Activated T-cell treated with anti-CD3 and anti-CD28 coated beads for 24 hours (primary cell): ENCODE measurements around the gene CPB2.

ENCODE experiments used
- DNase-seq: peaks from one replicate; pipeline ENCODE4 v3.0.0-alpha.2; 2020; ENCODE audit warnings: low read depth

The CPB2 gene

DNA sequence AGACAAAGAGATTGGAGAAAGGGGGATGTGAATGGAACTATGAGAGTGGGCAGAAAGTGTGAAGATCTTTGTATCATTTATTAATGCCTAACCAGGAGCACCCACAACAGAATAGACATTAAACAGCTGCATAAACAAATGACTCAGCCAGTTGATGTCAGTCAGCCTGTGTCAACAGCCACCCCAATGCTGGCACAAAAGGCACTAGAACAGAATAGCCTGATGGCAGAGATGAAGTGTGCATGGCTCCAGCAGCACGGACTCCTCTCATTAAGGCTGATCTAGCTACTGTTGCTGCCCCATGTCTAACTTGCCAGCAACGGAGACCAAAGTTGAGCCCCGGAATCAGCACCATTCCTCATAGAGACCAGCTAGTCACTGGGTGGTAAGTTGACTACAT is 7.8 kb downstream of the CPB2 start:
- DNase-seq: no peak

DNA sequence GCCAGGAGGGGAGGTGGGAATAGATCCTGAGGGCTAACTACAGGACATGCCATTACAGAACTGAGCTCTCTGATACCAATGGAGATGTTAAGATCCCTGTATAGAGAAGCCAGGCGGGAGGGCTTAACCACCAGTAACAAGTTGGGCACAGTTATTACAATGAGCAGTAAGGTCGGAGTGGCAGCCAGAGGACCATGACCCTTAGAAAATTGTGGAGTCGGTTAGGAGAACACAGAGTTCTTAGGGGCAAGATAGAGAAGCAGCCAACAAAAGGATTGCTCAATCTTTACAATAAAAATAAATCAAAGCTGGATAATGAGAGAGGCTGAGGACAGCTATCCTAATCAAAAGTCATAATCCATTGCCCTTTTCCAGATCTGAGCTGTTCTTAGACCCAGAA is 10.4 kb downstream of the CPB2 start:
- no peak for DNase-seq

DNA sequence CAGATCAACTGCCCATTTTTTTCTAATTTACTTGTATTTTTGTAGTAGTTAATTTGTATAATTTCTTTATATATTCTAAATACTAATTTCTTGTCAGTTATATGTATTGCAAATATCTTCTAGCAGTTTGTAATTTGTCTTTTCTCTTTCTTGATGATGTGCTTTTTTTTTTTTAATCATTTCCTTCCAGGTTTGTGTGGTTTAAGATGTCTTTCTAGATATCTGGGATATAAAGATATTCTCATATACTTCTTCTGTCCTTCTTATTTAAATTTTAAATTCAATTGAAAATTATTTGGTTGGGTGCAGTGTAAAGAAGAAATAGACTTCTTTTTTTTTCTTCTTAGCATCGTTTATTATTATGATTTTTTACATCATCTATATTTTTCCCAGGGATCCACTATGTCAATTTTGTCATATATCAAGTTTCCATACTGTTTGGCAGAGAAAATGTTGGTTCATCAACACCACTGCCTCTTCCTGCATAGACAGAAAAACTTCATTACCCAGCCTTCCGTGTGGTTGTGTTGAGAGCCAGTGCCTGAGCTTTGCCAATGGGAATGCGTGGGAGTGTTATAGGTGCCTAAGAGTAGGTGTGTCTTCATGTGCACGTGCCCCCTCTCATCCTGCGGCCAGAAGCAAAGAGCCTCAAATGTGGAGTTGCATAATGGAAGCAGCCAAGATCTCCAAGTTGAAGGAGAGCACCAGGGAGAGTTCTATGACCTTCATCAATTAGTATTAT is 15.8 kb downstream of the CPB2 start:
- no peak for DNase-seq

DNA sequence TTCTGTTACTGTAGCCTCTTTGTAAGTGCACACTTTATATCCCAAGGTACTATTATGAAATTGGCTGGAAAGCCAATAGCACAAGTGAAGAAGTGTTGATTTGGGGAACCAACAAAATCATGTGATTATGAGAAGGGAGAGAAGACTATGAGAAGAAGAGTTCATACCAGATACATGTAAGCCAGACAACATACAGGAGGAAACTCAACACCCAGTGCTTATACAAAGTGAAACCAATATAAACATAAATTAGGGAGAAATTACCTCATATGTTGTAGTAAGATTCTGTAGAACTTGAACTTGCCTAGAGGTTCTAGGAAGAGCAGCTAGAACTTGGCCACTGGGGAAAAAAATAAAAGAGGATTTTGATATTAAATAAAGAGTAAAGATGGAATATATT is 17.4 kb downstream of the CPB2 start:
- DNase-seq: no peak

DNA sequence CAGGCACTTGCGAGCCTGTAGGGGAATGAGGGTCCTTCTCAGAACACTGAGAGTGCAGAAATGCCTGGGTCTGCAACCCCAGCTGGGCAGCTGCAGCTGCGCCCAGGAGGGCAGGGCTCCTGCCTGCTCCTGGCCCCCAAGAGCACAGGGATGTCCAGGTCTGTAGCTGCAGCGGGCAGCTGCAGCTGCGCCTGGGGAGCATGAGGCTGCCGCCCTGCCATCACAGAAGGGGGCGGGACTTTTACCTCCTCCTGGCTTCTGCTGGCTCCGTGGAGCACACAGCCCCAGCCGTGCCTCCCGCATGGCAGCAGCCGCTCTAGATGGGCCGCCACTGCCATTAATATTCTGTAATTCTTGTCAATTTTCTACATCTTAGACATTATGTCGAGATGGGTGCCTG is 17.8 kb downstream of the CPB2 start:
- DNase-seq: no peak

DNA sequence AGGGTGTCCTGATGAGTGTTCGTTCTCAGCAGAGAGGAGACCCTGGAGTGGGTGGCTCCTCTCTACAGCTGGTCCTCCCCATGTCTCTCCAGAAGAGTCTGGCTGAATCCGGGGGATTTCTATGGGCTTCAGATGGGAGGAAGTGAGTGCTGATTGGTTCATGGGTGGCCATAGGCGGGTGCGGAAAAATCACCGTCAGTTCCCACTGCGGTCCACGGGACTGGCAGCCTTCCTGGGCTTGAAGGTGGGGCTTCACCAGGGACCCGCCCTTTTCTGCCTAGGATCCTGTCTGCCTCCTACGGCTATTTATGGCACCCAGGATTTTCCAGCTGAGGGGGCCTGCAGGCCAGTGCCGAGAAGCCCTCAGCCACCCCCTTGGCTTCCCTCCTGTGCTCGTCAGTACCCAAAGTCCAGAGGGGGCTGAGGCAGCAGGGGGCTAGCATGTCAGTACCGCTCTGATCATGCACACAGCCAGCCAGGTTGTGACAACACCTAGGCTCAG is 18.4 kb downstream of the CPB2 start:
- no peak for DNase-seq

DNA sequence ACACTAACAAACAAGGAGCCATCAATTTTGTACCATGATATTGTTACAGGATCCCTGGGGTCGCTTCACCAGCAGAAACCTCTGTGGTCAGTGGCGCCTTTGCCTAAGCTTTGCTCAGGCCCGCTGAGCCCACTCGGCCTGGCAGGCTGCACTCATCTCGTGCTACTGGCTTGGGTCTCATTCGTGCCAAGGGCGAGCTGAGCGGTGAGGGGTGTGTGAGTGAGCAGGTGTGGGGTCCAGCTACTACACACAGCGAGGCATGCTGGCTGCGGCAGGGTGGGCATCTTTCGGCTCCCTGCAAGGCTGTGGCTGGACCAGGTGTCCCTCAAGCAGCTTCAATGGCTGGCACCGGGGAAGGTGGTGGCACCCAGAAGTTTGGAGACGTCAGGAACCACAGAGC is 19.1 kb downstream of the CPB2 start:
- no peak for DNase-seq

DNA sequence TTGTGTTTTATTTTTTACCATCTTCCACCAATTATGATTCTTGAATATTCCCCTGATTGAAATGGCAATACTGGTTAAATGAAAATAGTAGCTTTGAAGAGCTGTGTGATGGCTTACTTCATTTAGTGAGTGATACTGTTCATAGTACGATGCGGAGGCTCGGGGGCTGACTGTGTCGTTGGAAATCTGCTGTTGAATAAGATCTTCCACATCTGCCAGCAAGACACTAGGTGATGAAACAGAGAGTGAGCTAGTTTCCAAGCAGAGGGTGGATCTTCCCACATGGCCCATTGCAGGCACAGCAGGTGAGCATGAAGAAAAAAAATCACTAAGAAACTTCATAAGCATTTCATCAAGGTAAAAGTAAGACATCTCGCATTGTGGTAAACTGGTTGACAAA is 22.5 kb downstream of the CPB2 start:
- no peak for DNase-seq

DNA sequence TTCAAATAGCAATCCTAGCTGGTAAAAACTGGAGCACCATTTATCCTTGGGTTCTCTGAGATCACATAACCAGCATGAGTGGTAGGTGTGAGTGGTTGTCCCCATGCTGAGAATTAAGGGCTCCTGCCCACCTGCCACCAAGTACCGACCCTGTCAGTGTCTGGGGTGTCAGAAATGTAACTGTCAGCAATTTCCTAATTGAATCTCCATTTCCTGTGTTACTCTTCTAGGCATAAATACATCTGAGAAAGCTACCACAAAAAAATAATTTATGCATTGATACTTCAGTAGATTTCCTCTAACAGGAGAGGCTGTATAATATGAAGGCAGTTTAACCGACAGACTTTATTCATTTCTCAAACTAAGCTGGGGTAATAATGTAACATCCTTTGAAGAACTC is 25.1 kb downstream of the CPB2 start:
- no peak for DNase-seq

DNA sequence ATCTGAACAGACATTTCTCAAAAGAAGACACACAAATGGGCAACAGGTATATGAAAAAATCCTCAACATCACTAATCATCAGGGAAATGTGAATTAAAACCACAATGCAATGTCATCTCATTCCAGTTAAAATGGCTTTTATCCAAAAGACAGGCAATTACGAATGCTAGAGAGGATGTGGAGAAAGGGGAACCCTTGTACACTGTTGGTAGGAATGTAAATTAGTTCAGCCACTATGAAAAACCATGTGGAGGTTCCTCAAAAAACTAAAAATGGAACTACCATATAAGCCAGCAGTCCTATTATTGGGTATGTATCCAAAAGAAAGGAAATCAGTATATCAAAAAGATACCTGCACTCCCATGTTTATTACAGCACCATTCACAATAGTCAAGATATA is 27.6 kb downstream of the CPB2 start:
- DNase-seq: no peak

DNA sequence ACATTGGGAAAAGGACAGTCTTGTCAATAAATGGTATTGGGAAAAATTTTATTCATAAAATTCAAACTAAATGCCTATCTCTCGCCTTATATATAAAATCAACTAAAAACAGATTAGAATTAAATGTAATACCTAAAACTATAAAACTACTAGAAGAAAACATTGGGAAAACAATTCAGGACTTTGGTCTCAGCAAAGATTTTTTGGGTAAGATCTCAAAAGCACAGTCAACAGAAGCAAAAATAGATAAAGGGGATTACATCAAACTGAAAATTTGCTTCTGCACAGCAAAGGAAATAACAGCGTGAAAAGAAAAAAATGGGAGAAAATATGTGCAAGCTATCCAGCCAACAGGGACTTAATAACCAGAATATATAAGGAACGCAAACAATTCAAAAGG is 28.0 kb downstream of the CPB2 start:
- DNase-seq: no peak

DNA sequence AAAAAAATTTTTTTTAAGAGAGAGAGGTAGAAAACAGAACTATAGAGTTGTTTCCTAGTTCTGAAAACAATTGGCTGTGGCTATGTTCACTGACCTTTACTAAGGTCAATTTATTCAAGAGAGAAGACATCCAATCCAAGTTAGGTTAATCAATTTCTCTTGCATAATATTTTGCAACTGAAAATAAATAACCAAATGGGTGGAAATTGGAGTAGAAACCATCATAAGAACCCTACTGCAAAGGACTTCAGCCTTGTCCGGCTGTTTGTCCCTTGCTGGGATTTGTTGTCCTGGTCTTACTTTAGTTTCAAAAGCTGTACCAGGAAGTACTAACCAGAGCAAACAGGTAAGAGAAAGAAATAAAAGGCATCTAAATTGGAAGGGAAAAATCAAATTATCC is 29.0 kb downstream of the CPB2 start:
- no peak for DNase-seq

DNA sequence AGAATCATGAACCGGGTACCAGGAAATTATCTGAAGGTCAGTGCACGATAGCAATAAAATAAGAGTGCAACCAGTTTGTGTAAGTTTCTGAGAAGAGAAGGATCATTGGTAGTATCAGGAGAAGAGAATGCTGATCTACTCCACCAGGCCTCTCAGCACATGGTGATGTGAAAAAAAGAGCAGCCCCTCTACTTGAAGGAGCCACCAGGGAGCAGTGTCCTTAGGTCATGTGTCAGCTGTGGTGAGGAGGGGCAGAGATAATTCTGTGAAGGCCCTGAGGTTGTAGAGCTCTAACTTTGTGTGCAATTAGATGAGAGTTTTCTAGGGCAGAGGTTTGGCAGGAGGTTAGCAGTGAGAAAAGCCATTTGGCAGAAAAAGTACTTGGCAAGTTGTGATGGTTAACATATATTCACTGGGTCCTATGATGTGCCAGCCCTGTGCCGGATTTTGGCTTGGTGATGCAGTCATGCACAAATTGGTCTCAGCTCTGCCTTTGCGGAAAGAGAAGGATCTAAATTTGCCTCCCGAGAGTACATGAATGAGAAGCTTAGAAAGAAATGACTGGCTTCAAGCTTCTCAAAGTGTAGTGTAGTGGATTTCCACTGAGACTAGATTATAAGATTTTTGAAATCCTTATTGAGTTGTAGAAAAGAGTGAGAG is 33.1 kb downstream of the CPB2 start:
- DNase-seq: no peak

DNA sequence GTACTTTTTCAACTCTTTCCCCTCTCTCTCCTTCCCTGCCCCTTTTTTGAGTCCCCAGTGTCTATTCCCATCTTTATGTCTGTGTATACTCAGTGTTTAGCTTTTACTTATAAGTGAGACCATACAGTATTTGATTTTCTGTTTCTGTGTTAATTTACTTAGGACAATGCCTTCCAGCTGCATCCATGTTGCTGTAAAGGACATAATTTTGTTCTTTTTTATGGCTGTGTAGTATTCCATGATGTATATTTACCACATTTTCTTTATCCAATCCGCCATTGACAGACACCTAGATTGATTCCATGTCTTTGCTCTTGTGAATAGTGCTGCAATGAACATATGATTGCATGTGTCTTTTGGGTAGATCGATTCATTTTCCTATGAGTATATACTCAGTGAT is 41.5 kb downstream of the CPB2 start:
- DNase-seq: no peak

DNA sequence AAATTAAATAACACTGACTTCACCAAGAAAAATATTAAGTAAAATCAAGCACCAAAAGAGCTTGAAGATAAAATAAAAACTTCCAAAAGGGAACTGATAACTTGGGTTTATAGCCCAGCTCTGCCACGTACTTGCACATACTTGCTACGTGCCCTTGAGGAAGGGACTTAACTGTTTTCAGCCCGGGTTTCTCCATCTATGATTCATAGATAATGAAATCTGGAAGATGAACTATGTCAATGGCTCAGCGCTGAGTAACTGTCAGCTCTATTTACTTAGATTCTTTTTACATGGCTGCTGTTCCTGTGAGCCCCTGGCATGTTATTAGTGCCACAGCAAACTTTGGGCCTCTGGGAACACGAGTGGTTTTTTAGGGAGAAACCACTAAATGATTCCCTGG is 42.6 kb downstream of the CPB2 start:
- DNase-seq: no peak

DNA sequence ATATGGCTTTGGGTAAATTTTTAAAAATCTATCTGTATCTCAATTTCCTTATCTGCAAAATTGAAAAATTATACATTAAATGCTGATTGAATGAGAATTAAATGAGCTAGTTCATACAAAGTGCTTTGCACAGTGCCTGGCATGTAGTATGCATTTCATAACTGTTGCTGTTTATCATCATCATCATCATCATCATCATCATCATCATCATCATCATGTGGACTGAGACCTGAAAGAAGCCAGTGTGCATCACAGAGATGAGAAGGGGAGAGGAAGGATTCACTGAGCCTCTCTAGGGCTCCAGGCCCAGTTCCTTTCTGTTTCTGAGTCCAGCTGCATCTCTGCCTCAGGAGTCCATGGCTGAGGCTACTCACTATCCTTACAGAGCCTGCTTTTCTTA is 45.4 kb downstream of the CPB2 start:
- no peak for DNase-seq

DNA sequence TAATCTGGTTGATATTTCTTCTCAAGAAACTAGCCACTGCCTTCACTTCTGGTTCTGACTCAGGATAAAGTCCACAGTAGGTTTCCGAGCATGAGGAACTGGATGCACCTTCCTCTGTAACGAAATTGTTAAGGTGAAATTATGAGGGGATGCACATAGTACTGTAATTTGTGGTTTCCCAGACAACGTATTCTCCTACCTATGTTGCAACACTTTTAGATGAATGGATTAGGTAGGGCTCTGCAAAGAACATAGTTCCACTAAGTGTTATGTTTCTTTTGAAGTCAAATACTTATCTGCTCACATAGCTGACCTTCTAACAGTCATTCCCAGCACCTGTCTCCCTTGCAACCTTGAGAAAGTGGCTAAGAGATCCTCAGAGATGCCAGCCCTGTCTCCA is 46.6 kb downstream of the CPB2 start:
- DNase-seq: no peak

DNA sequence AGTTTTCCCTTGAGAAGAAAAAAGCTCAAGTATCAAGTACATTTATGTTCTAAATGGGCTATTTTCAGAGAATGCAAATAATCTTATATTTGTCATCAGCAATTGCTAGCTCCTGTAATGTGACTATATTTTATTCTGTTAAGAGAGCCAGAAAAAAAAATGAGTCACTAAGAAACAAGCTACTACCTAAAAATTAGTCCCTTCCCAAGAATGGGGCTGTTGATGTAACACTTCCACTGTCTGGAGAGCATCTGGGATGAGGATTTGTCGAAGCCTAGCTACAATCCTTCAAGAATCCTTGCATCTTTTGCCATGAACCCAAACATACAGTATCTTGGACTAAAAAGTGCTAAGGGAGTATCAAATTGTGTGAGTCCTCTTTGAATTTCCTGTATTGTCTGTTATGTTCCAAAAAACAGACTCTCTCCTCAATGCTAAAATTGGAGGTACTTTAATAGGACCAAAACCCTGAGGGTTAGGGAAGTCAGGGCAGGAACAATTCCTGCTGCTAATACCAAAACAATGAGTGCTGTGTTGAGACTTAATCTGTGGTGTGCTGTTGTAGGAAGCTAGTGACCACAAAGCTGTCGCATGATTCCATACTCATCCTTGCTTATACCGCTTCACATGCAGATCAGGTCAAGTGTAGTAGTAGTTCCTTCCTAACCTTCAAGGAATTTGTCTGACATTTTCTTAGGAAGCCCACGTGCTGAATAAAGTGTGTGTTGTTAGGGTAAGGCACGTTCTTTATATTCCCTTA is 47.4 kb downstream of the CPB2 start:
- DNase-seq: no peak

DNA sequence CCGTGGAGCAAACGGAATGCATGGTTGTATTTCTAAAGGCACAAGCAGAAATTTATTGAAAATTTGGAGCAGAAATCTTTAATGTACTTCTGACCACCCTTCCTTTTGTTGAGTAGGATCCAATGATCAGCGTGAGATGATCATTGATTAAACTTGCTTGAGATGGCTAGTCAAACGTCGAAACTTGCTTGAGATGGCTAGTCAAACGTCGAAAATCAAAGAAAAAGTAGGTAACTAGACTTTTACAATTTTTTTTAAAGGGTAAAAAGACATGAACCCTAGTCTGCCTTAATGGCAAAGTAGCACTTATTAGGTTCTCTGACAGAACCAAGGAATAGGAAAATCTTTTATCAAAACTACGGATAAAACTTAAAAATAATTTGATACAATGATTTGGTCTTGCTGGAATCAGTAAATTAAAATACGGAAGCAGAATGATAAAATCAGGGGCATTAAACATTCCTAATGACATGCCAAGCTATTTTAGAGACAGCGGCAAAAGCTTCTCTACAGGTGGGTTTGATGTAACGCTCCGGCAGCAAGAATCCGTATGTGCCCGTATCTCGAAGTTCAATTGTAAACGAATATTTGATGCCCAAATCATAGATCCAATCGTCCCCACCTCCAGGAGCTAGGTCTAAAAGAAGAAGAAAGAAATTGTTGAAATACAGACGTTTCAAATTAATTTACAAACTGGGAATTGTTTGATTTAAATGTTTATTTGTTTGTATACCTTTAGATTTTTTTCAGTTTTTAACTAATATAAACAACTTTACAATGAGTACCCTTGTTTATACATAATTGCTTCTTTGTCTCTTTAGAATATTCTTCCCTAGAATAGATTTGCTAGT is 51.4 kb downstream of the CPB2 start:
- no peak for DNase-seq

DNA sequence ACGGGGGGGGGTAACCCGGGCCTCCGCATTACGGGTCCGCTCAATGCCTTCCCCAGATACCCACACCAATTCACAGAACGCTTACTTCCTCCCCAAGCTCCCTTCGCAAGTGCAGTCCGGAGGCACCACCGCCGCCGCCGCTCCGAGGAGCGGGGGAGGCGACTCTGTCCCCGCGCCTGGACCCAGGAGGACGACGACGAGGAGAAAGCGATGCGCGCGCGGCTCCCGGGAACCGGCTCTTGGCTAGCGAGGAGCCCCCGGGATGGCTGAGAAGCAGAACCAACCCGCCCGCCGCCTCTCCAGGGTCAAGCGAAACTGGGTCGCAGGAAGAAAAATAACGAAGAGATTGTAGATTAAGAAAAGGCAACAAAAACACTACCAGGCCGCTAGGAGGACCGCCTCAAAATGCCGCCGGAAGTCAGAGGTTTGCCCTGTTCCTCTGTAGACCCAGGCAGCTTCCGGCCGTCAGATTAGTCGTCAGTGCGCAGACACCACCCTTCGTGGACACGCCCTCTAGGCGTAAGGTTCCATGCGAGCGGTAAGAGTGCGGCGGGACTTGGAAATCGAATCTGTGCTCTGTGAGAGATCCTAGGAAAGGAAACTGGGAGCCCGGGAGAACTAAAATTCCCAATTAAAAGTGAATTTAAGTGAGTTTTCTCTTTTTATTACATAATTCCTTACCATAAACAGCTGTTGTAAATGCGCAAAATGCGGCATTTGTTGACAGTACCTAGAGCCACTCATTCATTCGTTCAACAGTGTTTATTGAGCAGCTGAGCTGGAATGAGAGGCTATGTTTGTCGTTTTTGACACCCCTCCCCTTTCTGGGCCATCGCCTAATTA is 52.3 kb downstream of the CPB2 start, which contains the start of gene ZC3H13:
Gene ZC3H13, minus strand, starts transcription at position 428 of the 843 bp plus-strand sequence. CDS start 7,239 bp downstream, outside the sequence.
- DNase-seq: peak; percentile 90

DNA sequence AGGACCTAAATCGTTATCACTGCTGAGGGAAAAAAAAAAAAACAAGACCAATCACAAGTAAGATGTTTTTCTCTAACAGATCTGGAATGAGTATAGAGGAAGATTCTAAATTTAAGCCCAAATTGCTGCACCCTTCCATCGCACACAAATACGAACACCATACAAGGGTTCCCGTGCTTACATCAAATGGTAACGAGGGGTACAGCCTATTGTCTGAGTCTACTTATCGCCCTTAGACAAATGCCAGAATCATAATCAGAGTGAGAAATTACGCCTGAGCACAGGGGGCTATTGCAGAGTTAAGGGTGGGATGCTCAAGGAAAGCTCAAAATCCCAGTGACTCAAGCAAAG is 52.9 kb downstream of the CPB2 start:
- no peak for DNase-seq
